GM23338 (cell line): ENCODE data around the gene RAB32. TPM values are rescaled to one million over a fixed set of nuclear protein-coding genes. Genes with fewer than 3 reads are reported as not detected.

Source experiments
- ATAC-seq: fragments of 200-7000 bp; cut with Tn5 transposase; 3 replicates; pipeline ENCODE4 v1.9.1; 2020
- DNase-seq: peaks from one replicate; pipeline ENCODE4 v3.0.0-alpha.2; 2015; ENCODE audit warnings: low spot score
- H2AFZ ChIP-seq: fragments of 200-600 bp; sonication (generic); 2 replicates; pipeline ENCODE4 v1.8.0; 2016; ENCODE audit warnings: antibody characterized with exemption, mild to moderate bottlenecking, moderate library complexity
- H3F3A ChIP-seq: fragments of 200-600 bp; sonication (generic); replicated peaks from 2 replicates; pipeline ENCODE4 v1.8.0; 2017; ENCODE audit warnings: antibody characterized with exemption, mixed run types, low read depth
- H3K27ac ChIP-seq: fragments of 200-600 bp; sonication (generic); 2 replicates; pipeline ENCODE4 v1.6.1; 2016; ENCODE audit warnings: low read depth
- H3K27me3 ChIP-seq: fragments of 200-600 bp; sonication (generic); 2 replicates; pipeline ENCODE4 v1.8.0; 2016; ENCODE audit warnings: mild to moderate bottlenecking, mixed run types, moderate library complexity; ENCODE audit not compliant: insufficient read depth
- H3K36me3 ChIP-seq: fragments of 200-600 bp; sonication (generic); 2 replicates; pipeline ENCODE4 v1.8.0; 2016; ENCODE audit warnings: mild to moderate bottlenecking; ENCODE audit not compliant: insufficient read depth
- H3K4me1 ChIP-seq: fragments of 200-600 bp; sonication (generic); 2 replicates; pipeline ENCODE4 v1.8.0; 2016; ENCODE audit warnings: mild to moderate bottlenecking, moderate library complexity; ENCODE audit not compliant: insufficient read depth
- H3K4me2 ChIP-seq: fragments of 200-600 bp; sonication (generic); 2 replicates; pipeline ENCODE4 v1.7.1; 2017; ENCODE audit warnings: mixed run types
- H3K4me3 ChIP-seq: fragments of 200-600 bp; sonication (generic); 2 replicates; pipeline ENCODE4 v1.6.1; 2016; ENCODE audit warnings: mixed run types
- H3K79me2 ChIP-seq: fragments of 200-600 bp; sonication (generic); replicated peaks from 2 replicates; pipeline ENCODE4 v1.8.0; 2017; ENCODE audit warnings: mild to moderate bottlenecking; ENCODE audit not compliant: insufficient read depth
- H3K9me2 ChIP-seq: fragments of 200-600 bp; sonication (generic); 2 replicates; pipeline ENCODE4 v1.8.0; 2017; ENCODE audit not compliant: insufficient read depth
- H4K20me1 ChIP-seq: fragments of 200-600 bp; sonication (generic); replicated peaks from 2 replicates; pipeline ENCODE4 v1.8.0; 2017; ENCODE audit warnings: mild to moderate bottlenecking; ENCODE audit not compliant: insufficient read depth
- H3K27ac Mint-ChIP-seq: 2 replicates; pipeline ENCODE4 v1.8.0; 2020; ENCODE audit warnings: inconsistent platforms, mild to moderate bottlenecking, moderate library complexity, mixed read lengths
- H3K27me3 Mint-ChIP-seq: 3 replicates; pipeline ENCODE4 v1.8.0; 2022; ENCODE audit warnings: low read depth, mild to moderate bottlenecking, moderate library complexity, mixed read lengths, inconsistent platforms; ENCODE audit not compliant: insufficient read depth, poor library complexity
- H3K36me3 Mint-ChIP-seq: 3 replicates; pipeline ENCODE4 v1.8.0; 2021; ENCODE audit warnings: low read depth, mild to moderate bottlenecking, inconsistent platforms, moderate library complexity, mixed read lengths
- H3K4me1 Mint-ChIP-seq: 3 replicates; pipeline ENCODE4 v1.8.0; 2020; ENCODE audit warnings: mild to moderate bottlenecking, inconsistent platforms, mixed read lengths
- H3K4me3 Mint-ChIP-seq: 3 replicates; pipeline ENCODE4 v1.8.0; 2021; ENCODE audit warnings: moderate library complexity, mild to moderate bottlenecking, inconsistent platforms, mixed read lengths
- H3K9me3 Mint-ChIP-seq: 3 replicates; pipeline ENCODE4 v1.8.0; 2020; ENCODE audit warnings: moderate library complexity, mild to moderate bottlenecking, inconsistent platforms, mixed read lengths
- ZNF114 ChIP-seq: fragments of 250-450 bp; sonication (Bioruptor Pico); IDR thresholded peaks from 2 replicates; pipeline ENCODE4 v1.5.0; 2020; ENCODE audit warnings: mild to moderate bottlenecking, moderate library complexity
- polyA plus RNA-seq: library from polyadenylated mRNA; unstranded; fragments of >200 nt; fragmentation: Nextera tagmentation; extraction: Ambion mirVana; gene quantifications from 2 replicates; pipeline ENCODE4 v1.2.1, GENCODE V29; 2016
- total RNA-seq: library from RNA; depleted of rRNA; stranded (reverse); fragments of >200 nt; shearing (Covaris generic); gene quantifications from 2 replicates; pipeline ENCODE4 v1.2.3, GENCODE V29; 2014; rRNA removed
- TF ChIP-seq, protein P1 (sequence below): fragments of 250-450 bp; sonication (Bioruptor Pico); IDR thresholded peaks from 2 replicates; pipeline ENCODE4 v1.5.0; 2020; ENCODE audit warnings: mild to moderate bottlenecking, moderate library complexity
- TF ChIP-seq, protein P2 (sequence below), 2 experiments: fragments of 200-600 bp in 1 of 2; sonication (generic) in 1 of 2; conservative IDR thresholded peaks; 2 replicates each; pipeline versions ENCODE4 v1.5.1 to v1.6.1; 2016 to 2017; ENCODE audit warnings: antibody characterized with exemption in 2 of 2, low read depth in 2 of 2, mild to moderate bottlenecking in 2 of 2, moderate library complexity in 1 of 2
- TF ChIP-seq, protein P3 (sequence below): IDR thresholded peaks from one replicate; pipeline ENCODE4 v1.6.1; 2018; ENCODE audit warnings: antibody characterized with exemption; ENCODE audit not compliant: unreplicated experiment

RAB32 gene
- total and polyA plus RNA-seq, 2 experiments from 2014 or later, result 5.7 to 10.4 TPM

DNA sequence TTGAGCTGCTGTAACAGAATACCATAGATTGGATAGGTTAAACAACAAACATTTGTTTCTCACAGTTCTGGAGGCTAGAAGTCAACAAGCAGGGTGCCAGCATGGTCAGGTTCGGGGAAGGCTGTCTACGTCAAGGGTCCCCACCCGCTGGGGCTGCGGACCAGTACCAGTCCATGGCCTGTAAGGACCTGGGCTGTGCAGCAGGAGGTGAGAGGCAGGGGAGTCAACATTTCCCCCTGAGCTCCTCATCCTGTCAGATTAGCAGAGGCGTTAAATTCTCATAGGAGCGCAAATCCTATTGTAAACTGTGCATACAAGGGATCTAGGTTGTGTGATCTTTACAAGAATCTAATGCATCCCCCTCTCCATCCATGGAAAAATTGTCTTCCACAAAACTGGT, 58.9 kb downstream of the RAB32 start:
- H3K27me3 Mint-ChIP-seq, result peaks cover 4% of the 10 kb centered on the region
- H3K36me3 Mint-ChIP-seq, result no peaks in the 10 kb centered on the region
- no peaks in the 10 kb centered on the region for H4K20me1 ChIP-seq
- H3K79me2 ChIP-seq, result no peaks in the 10 kb centered on the region
- TF ChIP-seq ZNF114 (CRISPR knock-in tag), result no peak
- TF ChIP-seq, protein P1, sequence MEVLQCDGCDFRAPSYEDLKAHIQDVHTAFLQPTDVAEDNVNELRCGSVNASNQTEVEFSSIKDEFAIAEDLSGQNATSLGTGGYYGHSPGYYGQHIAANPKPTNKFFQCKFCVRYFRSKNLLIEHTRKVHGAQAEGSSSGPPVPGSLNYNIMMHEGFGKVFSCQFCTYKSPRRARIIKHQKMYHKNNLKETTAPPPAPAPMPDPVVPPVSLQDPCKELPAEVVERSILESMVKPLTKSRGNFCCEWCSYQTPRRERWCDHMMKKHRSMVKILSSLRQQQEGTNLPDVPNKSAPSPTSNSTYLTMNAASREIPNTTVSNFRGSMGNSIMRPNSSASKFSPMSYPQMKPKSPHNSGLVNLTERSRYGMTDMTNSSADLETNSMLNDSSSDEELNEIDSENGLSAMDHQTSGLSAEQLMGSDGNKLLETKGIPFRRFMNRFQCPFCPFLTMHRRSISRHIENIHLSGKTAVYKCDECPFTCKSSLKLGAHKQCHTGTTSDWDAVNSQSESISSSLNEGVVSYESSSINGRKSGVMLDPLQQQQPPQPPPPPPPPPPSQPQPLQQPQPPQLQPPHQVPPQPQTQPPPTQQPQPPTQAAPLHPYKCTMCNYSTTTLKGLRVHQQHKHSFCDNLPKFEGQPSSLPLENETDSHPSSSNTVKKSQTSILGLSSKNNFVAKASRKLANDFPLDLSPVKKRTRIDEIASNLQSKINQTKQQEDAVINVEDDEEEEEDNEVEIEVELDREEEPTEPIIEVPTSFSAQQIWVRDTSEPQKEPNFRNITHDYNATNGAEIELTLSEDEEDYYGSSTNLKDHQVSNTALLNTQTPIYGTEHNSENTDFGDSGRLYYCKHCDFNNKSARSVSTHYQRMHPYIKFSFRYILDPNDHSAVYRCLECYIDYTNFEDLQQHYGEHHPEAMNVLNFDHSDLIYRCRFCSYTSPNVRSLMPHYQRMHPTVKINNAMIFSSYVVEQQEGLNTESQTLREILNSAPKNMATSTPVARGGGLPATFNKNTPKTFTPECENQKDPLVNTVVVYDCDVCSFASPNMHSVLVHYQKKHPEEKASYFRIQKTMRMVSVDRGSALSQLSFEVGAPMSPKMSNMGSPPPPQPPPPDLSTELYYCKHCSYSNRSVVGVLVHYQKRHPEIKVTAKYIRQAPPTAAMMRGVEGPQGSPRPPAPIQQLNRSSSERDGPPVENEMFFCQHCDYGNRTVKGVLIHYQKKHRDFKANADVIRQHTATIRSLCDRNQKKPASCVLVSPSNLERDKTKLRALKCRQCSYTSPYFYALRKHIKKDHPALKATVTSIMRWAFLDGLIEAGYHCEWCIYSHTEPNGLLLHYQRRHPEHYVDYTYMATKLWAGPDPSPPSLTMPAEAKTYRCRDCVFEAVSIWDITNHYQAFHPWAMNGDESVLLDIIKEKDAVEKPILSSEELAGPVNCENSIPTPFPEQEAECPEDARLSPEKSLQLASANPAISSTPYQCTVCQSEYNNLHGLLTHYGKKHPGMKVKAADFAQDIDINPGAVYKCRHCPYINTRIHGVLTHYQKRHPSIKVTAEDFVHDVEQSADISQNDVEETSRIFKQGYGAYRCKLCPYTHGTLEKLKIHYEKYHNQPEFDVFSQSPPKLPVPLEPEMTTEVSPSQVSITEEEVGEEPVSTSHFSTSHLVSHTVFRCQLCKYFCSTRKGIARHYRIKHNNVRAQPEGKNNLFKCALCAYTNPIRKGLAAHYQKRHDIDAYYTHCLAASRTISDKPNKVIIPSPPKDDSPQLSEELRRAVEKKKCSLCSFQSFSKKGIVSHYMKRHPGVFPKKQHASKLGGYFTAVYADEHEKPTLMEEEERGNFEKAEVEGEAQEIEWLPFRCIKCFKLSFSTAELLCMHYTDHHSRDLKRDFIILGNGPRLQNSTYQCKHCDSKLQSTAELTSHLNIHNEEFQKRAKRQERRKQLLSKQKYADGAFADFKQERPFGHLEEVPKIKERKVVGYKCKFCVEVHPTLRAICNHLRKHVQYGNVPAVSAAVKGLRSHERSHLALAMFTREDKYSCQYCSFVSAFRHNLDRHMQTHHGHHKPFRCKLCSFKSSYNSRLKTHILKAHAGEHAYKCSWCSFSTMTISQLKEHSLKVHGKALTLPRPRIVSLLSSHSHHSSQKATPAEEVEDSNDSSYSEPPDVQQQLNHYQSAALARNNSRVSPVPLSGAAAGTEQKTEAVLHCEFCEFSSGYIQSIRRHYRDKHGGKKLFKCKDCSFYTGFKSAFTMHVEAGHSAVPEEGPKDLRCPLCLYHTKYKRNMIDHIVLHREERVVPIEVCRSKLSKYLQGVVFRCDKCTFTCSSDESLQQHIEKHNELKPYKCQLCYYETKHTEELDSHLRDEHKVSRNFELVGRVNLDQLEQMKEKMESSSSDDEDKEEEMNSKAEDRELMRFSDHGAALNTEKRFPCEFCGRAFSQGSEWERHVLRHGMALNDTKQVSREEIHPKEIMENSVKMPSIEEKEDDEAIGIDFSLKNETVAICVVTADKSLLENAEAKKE (CRISPR knock-in tag), result no peak
- TF ChIP-seq, protein P2, sequence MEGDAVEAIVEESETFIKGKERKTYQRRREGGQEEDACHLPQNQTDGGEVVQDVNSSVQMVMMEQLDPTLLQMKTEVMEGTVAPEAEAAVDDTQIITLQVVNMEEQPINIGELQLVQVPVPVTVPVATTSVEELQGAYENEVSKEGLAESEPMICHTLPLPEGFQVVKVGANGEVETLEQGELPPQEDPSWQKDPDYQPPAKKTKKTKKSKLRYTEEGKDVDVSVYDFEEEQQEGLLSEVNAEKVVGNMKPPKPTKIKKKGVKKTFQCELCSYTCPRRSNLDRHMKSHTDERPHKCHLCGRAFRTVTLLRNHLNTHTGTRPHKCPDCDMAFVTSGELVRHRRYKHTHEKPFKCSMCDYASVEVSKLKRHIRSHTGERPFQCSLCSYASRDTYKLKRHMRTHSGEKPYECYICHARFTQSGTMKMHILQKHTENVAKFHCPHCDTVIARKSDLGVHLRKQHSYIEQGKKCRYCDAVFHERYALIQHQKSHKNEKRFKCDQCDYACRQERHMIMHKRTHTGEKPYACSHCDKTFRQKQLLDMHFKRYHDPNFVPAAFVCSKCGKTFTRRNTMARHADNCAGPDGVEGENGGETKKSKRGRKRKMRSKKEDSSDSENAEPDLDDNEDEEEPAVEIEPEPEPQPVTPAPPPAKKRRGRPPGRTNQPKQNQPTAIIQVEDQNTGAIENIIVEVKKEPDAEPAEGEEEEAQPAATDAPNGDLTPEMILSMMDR (conservative IDR thresholded peaks at IDR 0.05; ENCODE audit: low read depth in 2 of 2), result no peak
- TF ChIP-seq, protein P3, sequence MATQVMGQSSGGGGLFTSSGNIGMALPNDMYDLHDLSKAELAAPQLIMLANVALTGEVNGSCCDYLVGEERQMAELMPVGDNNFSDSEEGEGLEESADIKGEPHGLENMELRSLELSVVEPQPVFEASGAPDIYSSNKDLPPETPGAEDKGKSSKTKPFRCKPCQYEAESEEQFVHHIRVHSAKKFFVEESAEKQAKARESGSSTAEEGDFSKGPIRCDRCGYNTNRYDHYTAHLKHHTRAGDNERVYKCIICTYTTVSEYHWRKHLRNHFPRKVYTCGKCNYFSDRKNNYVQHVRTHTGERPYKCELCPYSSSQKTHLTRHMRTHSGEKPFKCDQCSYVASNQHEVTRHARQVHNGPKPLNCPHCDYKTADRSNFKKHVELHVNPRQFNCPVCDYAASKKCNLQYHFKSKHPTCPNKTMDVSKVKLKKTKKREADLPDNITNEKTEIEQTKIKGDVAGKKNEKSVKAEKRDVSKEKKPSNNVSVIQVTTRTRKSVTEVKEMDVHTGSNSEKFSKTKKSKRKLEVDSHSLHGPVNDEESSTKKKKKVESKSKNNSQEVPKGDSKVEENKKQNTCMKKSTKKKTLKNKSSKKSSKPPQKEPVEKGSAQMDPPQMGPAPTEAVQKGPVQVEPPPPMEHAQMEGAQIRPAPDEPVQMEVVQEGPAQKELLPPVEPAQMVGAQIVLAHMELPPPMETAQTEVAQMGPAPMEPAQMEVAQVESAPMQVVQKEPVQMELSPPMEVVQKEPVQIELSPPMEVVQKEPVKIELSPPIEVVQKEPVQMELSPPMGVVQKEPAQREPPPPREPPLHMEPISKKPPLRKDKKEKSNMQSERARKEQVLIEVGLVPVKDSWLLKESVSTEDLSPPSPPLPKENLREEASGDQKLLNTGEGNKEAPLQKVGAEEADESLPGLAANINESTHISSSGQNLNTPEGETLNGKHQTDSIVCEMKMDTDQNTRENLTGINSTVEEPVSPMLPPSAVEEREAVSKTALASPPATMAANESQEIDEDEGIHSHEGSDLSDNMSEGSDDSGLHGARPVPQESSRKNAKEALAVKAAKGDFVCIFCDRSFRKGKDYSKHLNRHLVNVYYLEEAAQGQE, result no peak
- no peaks in the 10 kb centered on the region for H3K36me3 ChIP-seq
- H3K4me2 ChIP-seq, result no peak overlapping the region
- H3K27ac Mint-ChIP-seq, result no peak overlapping the region
- H3K27ac ChIP-seq, result no peak overlapping the region
- DNase-seq, result no peak
- peaks cover 7% of the 10 kb centered on the region; the same call in 1 of the 2 replicates for H3K4me1 ChIP-seq
- H3K4me3 Mint-ChIP-seq, result no peak overlapping the region
- H3K4me1 Mint-ChIP-seq, result peaks cover 4% of the 10 kb centered on the region
- H2AFZ ChIP-seq, result no peak overlapping the region
- no peaks in the 10 kb centered on the region for H3F3A ChIP-seq
- no peak overlapping the region for H3K4me3 ChIP-seq
- ATAC-seq, result no peak
- H3K9me3 Mint-ChIP-seq, result no peaks in the 10 kb centered on the region
- H3K27me3 ChIP-seq, result no peaks in the 10 kb centered on the region
- no peaks in the 10 kb centered on the region for H3K9me2 ChIP-seq

Other genes with a start within 250 kb of the RAB32 start
- gene ADGB, start 55.1 kb downstream of the RAB32 start, total RNA-seq, result not detected in 2 replicates
- 0.14 TPM in 1 of 2 replicates, not detected in the other for gene ADGB, start 55.1 kb downstream of the RAB32 start, polyA plus RNA-seq